H1 (cell line): ENCODE data around the gene ETFDH. TPM values are rescaled to one million over a fixed set of nuclear protein-coding genes. Genes with fewer than 3 reads are reported as not detected.

Experiments used
- CTCF ChIA-PET: fragments of 300-600 bp; sonication (Branson Sonifier 250); formaldehyde crosslinking; loops from one replicate; lab custom pipeline; 2021; ENCODE audit not compliant: partially characterized antibody; lab: Charles Lee
- POLR2A ChIA-PET: fragments of 300-600 bp; sonication (Branson Sonifier 250); formaldehyde crosslinking; loops from one replicate; lab custom pipeline; 2021; ENCODE audit warnings: inconsistent platforms; ENCODE audit not compliant: partially characterized antibody; lab: Charles Lee
- DNase-seq, 2 experiments: peaks; one replicate each; pipeline versions ENCODE4 v3.0.0 to v3.0.0-alpha.2; 2010 to 2022; ENCODE audit warnings: low spot score in 2 of 2, low read depth in 1 of 2, mixed read lengths in 1 of 2
- FAIRE-seq: peaks from 2 replicates; lab custom pipeline; 2011; peaks lifted over from hg19 to GRCh38; lab: Jason Lieb, UNC
- H2AFZ ChIP-seq: 2 replicates; pipeline ENCODE4 v1.8.1; 2012; ENCODE audit warnings: low read length, inconsistent platforms
- H2AK5ac ChIP-seq: 2 replicates; pipeline ENCODE4 v1.6.1; 2013; ENCODE audit warnings: low read depth, low read length
- H2BK120ac ChIP-seq: replicated peaks from 2 replicates; pipeline ENCODE3; 2013; ENCODE audit warnings: low read depth, low read length, inconsistent platforms
- H2BK12ac ChIP-seq: 2 replicates; pipeline ENCODE4 v1.6.1; 2013; ENCODE audit warnings: low read depth, low read length
- H2BK15ac ChIP-seq: 2 replicates; pipeline ENCODE4 v1.6.1; 2013; ENCODE audit warnings: low read length
- H2BK20ac ChIP-seq: 2 replicates; pipeline ENCODE4 v1.6.1; 2013; ENCODE audit warnings: low read length
- H2BK5ac ChIP-seq: 2 replicates; pipeline ENCODE4 v1.6.1; 2013; ENCODE audit warnings: low read depth, low read length
- H3K14ac ChIP-seq: 2 replicates; pipeline ENCODE4 v1.6.1; 2013; ENCODE audit warnings: inconsistent platforms; ENCODE audit not compliant: insufficient read length
- H3K18ac ChIP-seq: 2 replicates; pipeline ENCODE4 v1.6.1; 2013; ENCODE audit warnings: low read length; ENCODE audit errors: extremely low read depth
- H3K23ac ChIP-seq: 2 replicates; pipeline ENCODE4 v1.6.1; 2013; ENCODE audit warnings: inconsistent platforms; ENCODE audit not compliant: insufficient read length
- H3K23me2 ChIP-seq: 2 replicates; pipeline ENCODE4 v1.6.1; 2013; ENCODE audit warnings: low read depth, low read length
- H3K27ac ChIP-seq: 2 replicates; pipeline ENCODE4 v1.6.1; 2011; ENCODE audit warnings: low read depth, low read length, inconsistent platforms
- H3K27me3 ChIP-seq, 4 experiments: replicated peaks in 1 of 4; 1 replicate in 1 of 4; 2 replicates in 3 of 4; pipeline versions ENCODE4 v1.6.1 to v1.8.1; 2011 to 2013; ENCODE audit warnings: low read length in 3 of 4, mild to moderate bottlenecking in 3 of 4, inconsistent platforms in 2 of 4, mixed read lengths in 2 of 4, moderate library complexity in 1 of 4; ENCODE audit not compliant: control insufficient read depth in 3 of 4, insufficient read depth in 3 of 4; ENCODE audit errors: extremely low read depth in 1 of 4
- H3K36me3 ChIP-seq, 4 experiments: 2 replicates each; pipeline versions ENCODE4 v1.6.1 to v1.8.1; 2011 to 2013; ENCODE audit warnings: mild to moderate bottlenecking in 4 of 4, low read length in 3 of 4, moderate library complexity in 2 of 4, control low read depth in 1 of 4, inconsistent platforms in 1 of 4; ENCODE audit not compliant: insufficient read depth in 4 of 4, control insufficient read depth in 2 of 4
- H3K4ac ChIP-seq: replicated peaks from 2 replicates; pipeline ENCODE3; 2013; ENCODE audit warnings: low read length, low read depth, mixed read lengths, inconsistent platforms; ENCODE audit not compliant: insufficient read length
- H3K4me1 ChIP-seq, 4 experiments: replicated peaks in 1 of 4; 1 replicate in 1 of 4; 2 replicates in 3 of 4; pipeline versions ENCODE4 v1.6.1 to v1.8.1; 2011 to 2013; ENCODE audit warnings: low read length in 3 of 4, inconsistent platforms in 2 of 4, mixed read lengths in 1 of 4; ENCODE audit not compliant: insufficient read depth in 4 of 4, control insufficient read depth in 3 of 4
- H3K4me2 ChIP-seq, 2 experiments: 2 replicates each; pipeline versions ENCODE4 v1.6.1 to v1.8.1; 2011 to 2013; ENCODE audit warnings: low read depth in 2 of 2, low read length in 2 of 2, control low read depth in 1 of 2, inconsistent platforms in 1 of 2, mild to moderate bottlenecking in 1 of 2; ENCODE audit not compliant: insufficient read depth in 1 of 2
- H3K4me3 ChIP-seq, 4 experiments: fragments of 200-600, 300-600 bp in 1 of 4; sonication (generic), shearing (Covaris generic), sonication (Bioruptor Twin) in 1 of 4; 2 replicates each; pipeline versions ENCODE4 v1.5.1 to v1.8.1; 2011 to 2016; ENCODE audit warnings: low read length in 4 of 4, low read depth in 3 of 4, control low read depth in 2 of 4, inconsistent platforms in 2 of 4, mild to moderate bottlenecking in 2 of 4, mixed read lengths in 1 of 4, moderate library complexity in 1 of 4; ENCODE audit not compliant: insufficient read depth in 2 of 4; ENCODE audit errors: extremely low read depth in 1 of 4
- H3K56ac ChIP-seq: replicated peaks from 2 replicates; pipeline ENCODE3; 2013; ENCODE audit warnings: low read depth, mild to moderate bottlenecking, mixed read lengths, low read length, inconsistent platforms; ENCODE audit not compliant: insufficient read length
- H3K79me1 ChIP-seq: 2 replicates; pipeline ENCODE4 v1.6.1; 2013; ENCODE audit warnings: low read depth, low read length, control low read depth
- H3K79me2 ChIP-seq, 2 experiments: 2 replicates each; pipeline versions ENCODE4 v1.6.1 to v1.8.1; 2012 to 2013; ENCODE audit warnings: low read length in 2 of 2, mild to moderate bottlenecking in 2 of 2, inconsistent platforms in 1 of 2; ENCODE audit not compliant: insufficient read depth in 2 of 2, control insufficient read depth in 1 of 2
- H3K9ac ChIP-seq, 4 experiments: replicated peaks in 1 of 4; 1 replicate in 1 of 4; 2 replicates in 3 of 4; pipeline versions ENCODE4 v1.6.1 to v1.8.1; 2011 to 2013; ENCODE audit warnings: low read depth in 3 of 4, low read length in 3 of 4, control low read depth in 2 of 4, mild to moderate bottlenecking in 2 of 4, moderate library complexity in 2 of 4, inconsistent platforms in 1 of 4; ENCODE audit errors: extremely low read depth in 1 of 4
- H3K9me3 ChIP-seq, 2 experiments: 2 replicates each; pipeline versions ENCODE4 v1.6.1 to v1.8.1; 2012 to 2013; ENCODE audit warnings: mild to moderate bottlenecking in 2 of 2, moderate library complexity in 2 of 2, control low read depth in 1 of 2, inconsistent platforms in 1 of 2, low read depth in 1 of 2, low read length in 1 of 2, mixed read lengths in 1 of 2; ENCODE audit not compliant: insufficient read depth in 2 of 2
- H4K20me1 ChIP-seq, 2 experiments: replicated peaks in 1 of 2; 2 replicates each; pipeline versions ENCODE3 to v1.8.1; 2011 to 2013; ENCODE audit warnings: inconsistent platforms in 2 of 2, low read length in 2 of 2, mild to moderate bottlenecking in 1 of 2; ENCODE audit not compliant: insufficient read depth in 2 of 2, control insufficient read depth in 1 of 2
- H4K5ac ChIP-seq: 2 replicates; pipeline ENCODE4 v1.6.1; 2013; ENCODE audit warnings: low read length, low read depth, mixed read lengths, inconsistent platforms; ENCODE audit not compliant: insufficient read length
- H4K8ac ChIP-seq: 2 replicates; pipeline ENCODE4 v1.8.0; 2013; ENCODE audit warnings: mild to moderate bottlenecking, moderate library complexity, low read length, inconsistent platforms; ENCODE audit not compliant: insufficient read depth; ENCODE audit errors: extremely low read depth
- H4K91ac ChIP-seq: replicated peaks from 2 replicates; pipeline ENCODE3; 2013; ENCODE audit warnings: low read length, mixed read lengths, inconsistent platforms; ENCODE audit not compliant: insufficient read length
- BCL11A ChIP-seq, 2 experiments: IDR thresholded peaks; one replicate each; pipeline ENCODE4 v1.6.1; 2011; ENCODE audit warnings: low read depth in 2 of 2, low read length in 2 of 2, mild to moderate bottlenecking in 2 of 2
- E2F6 ChIP-seq: IDR thresholded peaks from 2 replicates; pipeline ENCODE4 v1.6.1; 2012; ENCODE audit warnings: inconsistent platforms
- PHF8 ChIP-seq: fragments of 200-600 bp; sonication (generic); conservative IDR thresholded peaks from 2 replicates; pipeline ENCODE4 v1.7.1; 2012; ENCODE audit warnings: low read depth, mild to moderate bottlenecking, inconsistent platforms, low read length, moderate library complexity
- RBBP5 ChIP-seq: IDR thresholded peaks from 2 replicates; pipeline ENCODE4 v1.7.1; 2012; ENCODE audit warnings: low read depth, mild to moderate bottlenecking, inconsistent platforms, low read length, moderate library complexity, borderline replicate concordance
- SIX5 ChIP-seq: IDR thresholded peaks from 2 replicates; pipeline ENCODE4 v1.6.1; 2011; ENCODE audit warnings: mild to moderate bottlenecking, low read depth, low read length
- USF2 ChIP-seq: IDR thresholded peaks from 2 replicates; pipeline ENCODE4 v1.6.1; 2011; ENCODE audit warnings: low read length, improper control_type of control experiment
- WGBS, 2 experiments: shearing (Covaris generic) in 1 of 2; methylation state at CpG; one replicate each; pipeline versions ENCODE4 v1.1.6 to v1.1.7; 2013 to 2015; ENCODE audit warnings: low lambda C conversion rate in 2 of 2, mixed read lengths in 2 of 2, inconsistent platforms in 1 of 2, low coverage in 1 of 2, missing lambda C conversion rate in 1 of 2; ENCODE audit not compliant: insufficient replicate concordance in 2 of 2, insufficient coverage in 1 of 2, insufficient read length in 1 of 2; ENCODE audit errors: extremely low coverage in 1 of 2, missing lambda C conversion rate in 1 of 2; 5-methylcytosine and 5-hydroxymethylcytosine counted together
- polyA plus RNA-seq, 7 experiments: library from polyadenylated mRNA; depleted of rRNA in 3 of 7; stranded (reverse) in 5 of 7; unstranded in 2 of 7; fragments of >200 nt in 5 of 7; fragments of 200-250 nt in 2 of 7; gene quantifications; 1 replicate in 5 of 7; 2 replicates in 1 of 7; 4 replicates in 1 of 7; pipeline versions ENCODE4 v1.2.1 to v1.2.3, GENCODE V29; 2011 to 2013; ENCODE audit warnings: missing spikeins in 2 of 7, mixed read lengths in 2 of 7
- total RNA-seq: library from RNA; stranded (reverse); fragmentation: NEBNext Ultra II Directional; extraction: Animal tissue kit (Norgen Biotek cat#: 25700); gene quantifications from 2 replicates; pipeline ENCODE4 v1.2.1, GENCODE V29; 2021

The ETFDH gene
- total and polyA plus RNA-seq, 2 of the 8 experiments (the other 6 are each of a cell fraction or from before 2014, with no cell fraction given), result 11.3 to 15.7 TPM

- POLR2A ChIA-PET, result no interaction called here
- no peak overlapping the region for H2BK120ac ChIP-seq
- H3K23ac ChIP-seq, result no peak overlapping the region
- no peak overlapping the region for H4K91ac ChIP-seq
- CTCF ChIA-PET, result interaction anchor here (0.7 to 1.6 kb wide), 5 partner anchors 9 to 384 kb away, joined by 3 to 6 read pairs (median 3); no protein-coding TSS in a partner anchor
- H2AFZ ChIP-seq, result no peak overlapping the region
- no peak overlapping the region for H2BK12ac ChIP-seq
- DNase-seq, result no peak
- H3K23me2 ChIP-seq, result no peaks in the 10 kb centered on the region
- H3K4me3 ChIP-seq, result no peak overlapping the region
- no peaks in the 10 kb centered on the region for H3K36me3 ChIP-seq
- H3K9me3 ChIP-seq, result no peaks in the 10 kb centered on the region
- no peaks in the 10 kb centered on the region for H3K4me1 ChIP-seq
- H3K79me2 ChIP-seq, result no peaks in the 10 kb centered on the region
- H4K20me1 ChIP-seq, result no peaks in the 10 kb centered on the region
- H2BK20ac ChIP-seq, result no peak overlapping the region
- no peak overlapping the region for H3K14ac ChIP-seq
- no peak overlapping the region for H4K5ac ChIP-seq
- H3K27ac ChIP-seq, result no peak overlapping the region
- no peak for TF ChIP-seq E2F6
- TF ChIP-seq SIX5, result no peak
- TF ChIP-seq RBBP5, result no peak
- TF ChIP-seq USF2, result no peak
- TF ChIP-seq BCL11A (IDR thresholded peaks at IDR 0.05; ENCODE audit: low read depth in 2 of 2, low read length in 2 of 2), result no peak
- no peak for TF ChIP-seq PHF8
- WGBS, 2 experiments, result 83% methylated on average over 5 of the region's 5 CpGs; no CpG with 5 or more reads in 1 of the 2 experiments
- H3K9ac ChIP-seq, result no peak overlapping the region
- no peak overlapping the region for H3K4me2 ChIP-seq
- H3K56ac ChIP-seq, result no peak overlapping the region
- no peak overlapping the region for H3K4ac ChIP-seq
- H3K18ac ChIP-seq, result no peak overlapping the region
- H2BK15ac ChIP-seq, result no peak overlapping the region
- no peak overlapping the region for H2BK5ac ChIP-seq
- H2AK5ac ChIP-seq, result no peak overlapping the region
- no peak overlapping the region for H4K8ac ChIP-seq
- H3K79me1 ChIP-seq, result no peaks in the 10 kb centered on the region
- no peak for FAIRE-seq
- no peaks in the 10 kb centered on the region for H3K27me3 ChIP-seq
These were observed 27.7 kb upstream of the ETFDH start for GRCh38 chr4:158644356-158644755.
